ENCODE measurements around the gene PHOX2A.

The PHOX2A gene

DNA sequence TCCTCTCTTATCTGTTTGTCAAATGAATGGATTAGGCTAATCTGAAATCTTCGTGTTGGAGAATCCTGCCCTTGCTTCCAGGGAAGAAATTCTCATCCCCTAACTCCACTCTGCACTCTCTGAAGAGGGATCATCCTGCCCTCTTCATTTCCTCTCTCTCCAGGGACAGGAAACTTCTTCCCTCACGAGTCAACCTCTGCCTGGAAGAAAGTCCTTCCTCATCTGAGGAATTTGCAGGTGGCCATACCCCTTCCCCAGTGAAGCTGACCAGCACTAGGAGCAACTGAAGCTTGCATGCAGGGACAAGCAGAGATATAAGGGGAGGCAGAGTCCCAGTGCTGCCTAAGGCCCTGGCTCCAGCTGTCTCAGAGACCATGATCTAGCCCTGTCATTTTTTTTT lies 3.6 kb upstream of the PHOX2A start:
- FAIRE-seq, result no peak

DNA sequence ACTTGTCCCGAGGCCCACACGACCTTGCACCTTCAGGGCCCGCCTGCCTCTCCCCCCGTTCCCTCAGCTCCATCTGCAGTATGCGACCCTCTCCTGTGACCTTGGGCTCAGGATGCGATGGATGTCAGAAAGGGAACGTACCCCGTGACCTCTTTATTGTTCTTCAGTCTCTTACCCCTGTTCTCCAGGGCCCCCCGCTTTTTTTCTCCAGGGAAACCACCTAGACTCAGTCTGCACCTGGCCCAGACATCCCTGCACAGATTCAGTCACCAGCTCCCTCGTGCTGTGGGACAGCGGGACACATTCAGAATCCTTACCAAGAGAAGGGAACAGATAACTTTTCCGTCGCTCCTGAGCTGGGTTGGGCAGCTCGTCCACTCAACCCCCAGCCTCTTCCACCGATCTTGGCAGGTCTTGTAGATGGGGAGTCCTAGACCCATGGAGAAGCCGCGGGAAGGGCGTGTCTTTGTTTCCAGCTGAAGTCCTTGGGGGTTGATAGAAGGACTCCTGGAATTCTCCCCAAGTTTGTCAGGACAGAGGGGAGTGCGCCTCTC lies 1.4 kb upstream of the PHOX2A start:
- FAIRE-seq, result no peak

DNA sequence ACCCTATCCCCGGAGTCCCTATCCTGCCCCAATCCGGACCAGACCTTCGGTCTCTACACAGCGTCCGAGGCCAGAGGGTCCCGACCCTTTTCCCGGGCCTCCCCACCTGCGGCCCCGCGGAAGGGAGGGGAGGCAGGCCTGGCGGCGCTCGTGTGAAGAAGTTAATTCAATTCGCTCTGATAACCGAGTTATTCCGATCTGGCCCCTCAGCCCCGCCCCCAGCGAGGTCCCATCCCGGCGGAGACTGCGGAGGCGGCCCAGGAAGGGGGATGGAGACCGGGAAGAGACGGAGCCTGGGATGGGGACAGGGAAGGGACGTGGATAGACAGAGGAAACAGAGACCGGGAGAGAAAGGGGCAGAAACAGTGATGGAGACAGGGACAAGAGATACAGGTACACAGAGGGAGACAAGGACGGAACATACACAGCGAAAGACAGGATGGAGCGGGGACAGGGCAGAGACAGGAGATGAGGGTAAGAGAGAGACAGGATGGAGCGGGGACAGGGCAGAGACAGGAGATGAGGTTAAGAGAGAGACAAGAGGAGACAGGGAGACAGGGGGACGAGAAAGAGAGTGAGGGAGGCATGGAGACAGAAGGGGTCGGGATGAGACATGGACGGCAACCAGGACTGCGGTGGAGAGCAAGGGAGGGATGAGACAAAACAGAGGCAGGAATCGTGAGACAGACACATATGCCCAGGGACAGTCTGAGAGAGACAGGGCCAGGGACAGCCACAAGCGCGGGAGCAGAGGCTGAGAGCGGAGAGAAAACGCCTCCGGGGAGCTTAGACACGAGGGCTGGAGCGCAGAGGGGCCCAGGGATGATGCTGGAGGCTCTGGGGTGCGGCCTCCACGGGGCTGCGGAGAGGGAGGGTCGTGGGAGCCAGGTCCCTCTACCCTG lies 636 bp upstream of the PHOX2A start:
- no peak for FAIRE-seq

DNA sequence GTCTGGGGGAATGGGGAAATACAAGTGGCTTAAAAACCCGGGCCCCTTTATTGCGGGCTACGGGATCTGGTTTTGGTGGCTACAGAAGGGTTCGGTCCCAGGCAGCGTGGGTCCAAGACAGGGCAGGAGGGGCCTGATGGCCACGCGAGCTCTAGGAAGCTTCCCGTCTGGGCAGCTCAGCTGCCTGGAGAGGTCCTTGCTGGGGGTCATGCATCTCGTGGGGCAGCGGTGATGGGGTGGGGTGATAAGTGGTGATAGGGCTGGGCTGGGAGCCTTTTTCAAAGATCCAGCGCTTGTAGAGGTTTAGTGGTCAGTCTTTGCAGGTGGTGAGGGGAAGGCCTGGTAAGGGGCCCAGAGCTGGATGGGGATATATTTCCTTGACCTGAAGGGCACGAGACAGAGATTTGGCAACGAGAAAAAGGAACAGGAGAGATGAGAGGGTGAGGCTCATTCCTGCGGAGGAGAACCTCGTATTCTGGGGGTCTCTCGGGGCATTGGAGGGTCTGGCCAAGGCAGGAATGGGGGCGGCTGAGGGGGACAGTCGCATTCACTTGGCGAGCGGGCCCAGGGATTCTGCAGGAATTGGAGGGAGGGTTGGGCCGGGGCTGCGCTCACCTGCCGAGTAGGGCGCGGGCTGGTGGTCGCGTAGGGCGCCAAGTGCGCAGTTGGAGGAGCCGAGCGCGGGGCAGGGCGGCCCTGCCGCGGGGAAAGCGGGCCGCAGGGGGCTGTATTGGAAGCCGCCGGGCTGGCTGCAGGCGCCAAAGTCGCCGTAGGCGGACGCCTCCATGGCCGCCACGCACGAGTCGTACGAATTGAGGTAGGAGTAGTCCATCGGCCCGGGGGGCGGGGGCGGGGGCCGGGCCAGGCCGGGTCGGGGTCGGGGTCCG lies 560 bp downstream of the PHOX2A start:
- FAIRE-seq, result no peak

DNA sequence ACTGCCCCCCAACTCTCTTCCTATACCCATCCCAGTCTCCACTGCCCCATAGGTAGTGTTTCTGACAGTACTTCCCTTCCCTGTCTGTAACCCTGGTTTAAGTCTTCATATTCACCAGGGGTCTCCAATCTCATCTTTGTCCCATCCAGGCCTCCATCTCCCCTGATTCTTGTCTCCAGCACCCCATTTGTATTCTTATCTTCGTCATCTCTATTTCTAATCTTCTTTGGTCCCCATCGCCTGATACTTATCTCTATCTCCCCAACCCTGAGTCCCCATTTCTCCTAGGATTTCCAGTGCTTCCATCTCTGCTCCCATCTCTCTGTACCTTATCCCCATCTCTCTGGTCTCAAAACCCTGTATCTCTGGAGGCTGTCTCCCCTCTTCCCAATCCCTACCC lies 1.8 kb downstream of the PHOX2A start:
- no peak for FAIRE-seq

DNA sequence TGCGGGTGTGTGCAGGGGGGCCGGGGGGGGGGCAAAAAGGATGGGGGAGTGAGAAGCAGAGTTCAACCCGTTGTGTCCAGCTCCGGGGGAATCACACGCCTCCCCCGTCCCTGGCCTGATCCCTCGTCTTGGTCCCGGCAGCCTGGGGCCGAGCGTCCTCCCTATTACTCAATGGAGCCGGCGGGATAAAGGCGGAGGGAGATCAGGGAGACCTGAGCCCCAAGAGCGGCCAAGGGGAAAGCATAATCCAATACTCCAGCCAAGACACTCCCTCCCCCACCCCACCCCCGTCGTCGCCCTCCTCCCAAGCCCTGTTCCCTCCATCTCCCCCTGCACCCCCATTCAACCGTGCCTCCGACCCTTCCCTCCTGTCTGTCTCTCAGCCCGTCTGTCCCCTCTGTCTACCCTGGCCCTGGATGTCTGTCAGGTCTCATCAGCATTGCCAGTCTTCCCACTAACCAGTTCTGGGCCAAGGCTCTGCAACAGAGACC lies 2.6 kb downstream of the PHOX2A start:
- FAIRE-seq, result no peak

DNA sequence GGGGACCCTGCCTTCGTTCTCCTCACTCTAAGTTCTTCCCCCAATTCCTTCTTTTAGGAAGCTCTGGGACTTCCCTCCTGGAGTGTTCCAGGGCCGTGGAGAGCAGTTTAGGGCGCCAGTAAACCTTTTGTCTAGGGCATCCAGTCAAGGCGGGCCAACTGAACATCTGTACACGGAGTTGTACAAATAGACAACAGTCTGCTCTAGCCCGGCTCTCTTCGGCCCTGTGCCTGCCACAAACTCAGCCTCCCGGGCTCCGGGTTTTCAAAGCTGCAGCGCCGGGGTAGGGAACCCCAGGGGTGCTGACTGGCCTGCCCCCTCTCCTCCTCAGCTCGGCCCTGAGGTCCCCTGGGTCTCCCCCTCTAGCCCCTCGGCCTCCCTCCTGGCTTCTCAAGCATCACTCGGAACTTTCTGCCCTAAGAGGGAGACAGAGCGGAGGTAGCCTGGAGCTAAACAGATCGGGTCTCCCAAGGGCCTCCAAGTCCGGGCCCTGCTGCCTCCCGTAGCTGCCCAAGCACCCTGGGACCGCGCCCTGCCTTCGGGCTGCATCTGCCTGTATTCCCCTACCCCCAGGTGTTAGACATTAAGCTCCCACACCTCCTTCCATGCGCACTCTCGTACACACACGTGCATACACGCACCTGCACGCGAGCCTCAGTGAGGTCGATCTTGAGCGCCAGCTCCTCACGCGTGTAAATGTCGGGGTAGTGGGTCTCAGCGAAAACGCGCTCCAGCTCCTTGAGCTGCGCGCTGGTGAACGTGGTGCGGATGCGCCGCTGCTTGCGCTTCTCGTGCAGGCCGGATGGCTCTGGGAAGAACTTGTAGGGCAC lies 3.3 kb downstream of the PHOX2A start:
- no peak for FAIRE-seq

DNA sequence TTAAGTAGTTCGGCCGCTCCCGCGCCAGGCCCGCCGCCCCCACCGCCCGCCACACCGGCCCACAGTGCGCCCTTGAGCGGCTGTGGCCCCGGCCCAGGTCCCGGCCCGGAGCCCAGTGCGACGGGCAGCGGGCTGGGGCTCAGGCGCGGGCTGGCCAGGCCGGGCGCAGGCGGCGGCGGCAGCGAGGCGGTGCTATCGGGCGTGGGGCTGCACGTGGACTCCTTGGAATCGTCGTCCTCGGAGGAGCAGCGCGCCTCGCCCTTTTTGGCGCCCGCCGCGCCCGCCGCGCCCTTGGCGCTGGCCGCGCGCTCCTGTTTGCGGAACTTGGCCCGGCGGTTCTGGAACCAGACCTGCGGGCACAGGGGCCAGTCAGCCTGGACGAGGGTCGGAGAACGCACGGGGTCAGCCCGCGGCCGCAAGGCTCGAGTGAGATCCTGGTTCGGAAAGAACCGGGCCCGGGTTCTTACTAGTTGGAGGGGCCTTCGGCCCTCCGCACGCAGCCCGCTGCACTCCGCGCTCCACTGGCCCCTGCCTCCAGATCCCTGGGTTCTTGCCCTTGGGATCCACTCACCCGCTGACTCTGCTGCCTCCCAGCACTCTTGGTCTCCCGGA lies 4.0 kb downstream of the PHOX2A start:
- no peak for FAIRE-seq

DNA sequence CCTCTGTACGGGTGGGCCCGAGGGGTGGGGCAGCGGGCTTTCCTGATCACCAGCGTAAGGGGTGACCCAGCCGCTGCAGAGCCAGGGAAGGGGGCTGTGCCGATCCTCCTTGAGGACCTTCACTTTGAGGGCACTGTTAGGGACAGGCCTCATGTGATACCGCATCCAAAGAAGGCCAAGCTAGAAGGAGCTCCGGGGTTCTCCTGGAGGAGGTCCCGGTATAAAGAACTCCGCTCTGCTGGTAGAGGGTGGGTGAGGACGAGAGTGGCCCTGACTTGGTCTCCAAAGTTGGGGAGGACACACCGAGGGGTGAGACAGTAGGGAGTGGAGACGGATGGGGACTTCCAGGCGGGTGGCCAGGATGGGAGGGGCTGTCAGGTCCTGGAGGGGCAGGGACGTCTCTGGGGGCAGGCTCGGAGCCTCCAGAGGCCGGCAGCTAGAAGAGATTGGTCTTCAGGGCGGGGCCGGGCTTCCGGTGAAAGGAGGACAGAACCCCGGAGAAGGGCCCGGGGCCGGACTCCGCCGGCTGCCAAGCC lies 4.6 kb downstream of the PHOX2A start:
- no peak for FAIRE-seq

DNA sequence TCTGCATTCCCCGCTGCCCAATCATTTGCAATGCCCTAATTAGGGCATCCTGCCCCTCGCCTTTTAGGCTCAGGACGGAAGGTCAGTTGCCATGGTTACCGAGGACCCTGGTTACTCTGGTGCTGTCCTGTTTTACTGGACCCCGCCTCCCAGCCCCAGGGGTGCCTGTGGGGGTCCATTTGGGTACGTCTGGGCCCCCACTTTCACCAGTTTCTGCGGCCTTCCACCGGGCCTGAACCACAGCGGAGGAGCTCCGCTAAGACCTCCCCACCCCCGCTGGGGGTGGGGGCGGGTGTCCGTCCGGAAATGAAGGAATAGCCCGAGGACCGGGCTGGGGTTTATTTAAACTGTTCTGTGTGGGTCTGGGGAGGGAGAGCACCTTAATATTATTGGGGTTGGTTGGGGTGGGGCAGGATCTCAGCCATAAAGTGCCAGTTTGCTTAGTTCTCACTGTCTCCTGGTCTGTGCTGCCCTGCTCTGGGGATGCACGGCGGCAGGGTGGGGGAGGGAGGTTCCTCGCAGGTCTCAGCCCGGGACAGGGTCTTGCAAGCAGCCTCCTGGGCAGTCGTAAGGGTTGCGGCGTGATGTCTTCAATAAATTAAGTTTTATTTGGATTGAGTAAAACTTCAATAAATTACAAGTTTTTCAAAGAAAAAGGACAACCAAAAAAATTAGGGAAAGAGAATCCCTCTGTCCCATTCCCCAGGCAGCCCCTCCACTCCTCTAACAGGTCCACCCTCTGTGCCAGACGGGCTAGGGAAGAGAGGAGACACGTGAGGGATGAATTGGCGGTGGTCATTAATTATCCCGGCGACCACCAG lies 5.3 kb downstream of the PHOX2A start:
- FAIRE-seq, result no peak

DNA sequence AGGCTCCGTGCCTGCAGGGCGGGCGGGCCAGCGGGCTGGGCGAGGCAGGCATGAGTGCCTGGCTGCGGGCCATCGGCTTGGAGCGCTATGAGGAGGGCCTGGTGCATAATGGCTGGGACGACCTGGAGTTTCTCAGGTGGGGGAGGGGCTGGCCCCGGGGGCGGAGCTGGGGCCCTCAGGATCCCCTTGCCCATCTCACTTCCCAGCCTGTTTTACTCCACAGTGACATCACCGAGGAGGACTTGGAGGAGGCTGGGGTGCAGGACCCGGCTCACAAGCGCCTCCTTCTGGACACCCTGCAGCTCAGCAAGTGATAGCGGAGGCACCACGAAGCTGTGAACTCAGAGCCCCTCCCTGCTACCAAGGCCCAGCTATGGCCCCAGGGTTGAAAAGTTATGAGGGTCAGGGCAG lies 5.9 kb downstream of the PHOX2A start:
- no peak for FAIRE-seq

DNA sequence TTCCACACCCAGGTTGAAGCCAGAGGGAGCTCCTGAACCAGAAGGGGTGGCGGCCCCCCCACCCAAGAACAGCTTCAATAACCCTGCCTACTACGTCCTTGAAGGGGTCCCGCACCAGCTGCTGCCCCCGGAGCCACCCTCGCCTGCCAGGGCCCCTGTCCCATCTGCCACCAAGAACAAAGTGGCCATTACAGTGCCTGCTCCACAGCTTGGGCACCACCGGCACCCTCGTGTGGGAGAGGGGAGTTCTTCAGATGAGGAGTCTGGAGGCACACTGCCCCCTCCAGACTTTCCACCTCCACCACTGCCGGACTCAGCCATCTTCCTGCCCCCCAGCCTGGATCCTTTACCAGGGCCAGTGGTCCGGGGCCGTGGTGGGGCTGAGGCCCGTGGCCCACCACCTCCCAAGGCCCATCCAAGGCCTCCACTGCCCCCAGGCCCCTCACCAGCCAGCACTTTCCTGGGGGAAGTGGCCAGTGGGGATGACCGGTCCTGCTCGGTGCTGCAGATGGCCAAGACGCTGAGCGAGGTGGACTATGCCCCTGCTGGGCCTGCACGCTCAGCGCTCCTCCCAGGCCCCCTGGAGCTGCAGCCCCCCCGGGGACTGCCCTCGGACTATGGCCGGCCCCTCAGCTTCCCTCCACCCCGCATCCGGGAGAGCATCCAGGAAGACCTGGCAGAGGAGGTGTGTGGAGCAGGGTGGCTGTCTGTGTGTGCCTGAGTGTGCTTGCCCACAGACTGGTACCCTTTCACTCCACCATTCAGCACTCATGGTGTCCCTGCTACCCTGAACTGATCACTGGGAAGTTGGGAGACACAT lies 6.7 kb downstream of the PHOX2A start:
- FAIRE-seq, result no peak

DNA sequence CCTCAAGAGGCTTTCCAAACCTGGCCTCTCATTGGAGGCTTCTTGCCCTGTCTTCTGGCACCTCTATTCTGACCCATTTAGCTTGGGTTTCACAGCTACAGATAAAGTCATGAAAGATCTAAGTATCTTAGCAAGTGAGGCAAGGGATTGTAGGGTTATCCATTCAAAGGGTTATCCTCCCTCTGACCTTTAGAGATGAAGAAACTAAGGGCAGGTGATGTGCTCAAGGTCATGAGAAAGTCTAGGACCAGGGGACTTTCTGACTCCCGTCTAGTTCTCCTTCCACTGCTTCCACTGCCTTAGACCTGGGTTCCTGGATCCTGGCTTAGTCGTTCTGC lies 7.2 kb downstream of the PHOX2A start:
- FAIRE-seq, result no peak

DNA sequence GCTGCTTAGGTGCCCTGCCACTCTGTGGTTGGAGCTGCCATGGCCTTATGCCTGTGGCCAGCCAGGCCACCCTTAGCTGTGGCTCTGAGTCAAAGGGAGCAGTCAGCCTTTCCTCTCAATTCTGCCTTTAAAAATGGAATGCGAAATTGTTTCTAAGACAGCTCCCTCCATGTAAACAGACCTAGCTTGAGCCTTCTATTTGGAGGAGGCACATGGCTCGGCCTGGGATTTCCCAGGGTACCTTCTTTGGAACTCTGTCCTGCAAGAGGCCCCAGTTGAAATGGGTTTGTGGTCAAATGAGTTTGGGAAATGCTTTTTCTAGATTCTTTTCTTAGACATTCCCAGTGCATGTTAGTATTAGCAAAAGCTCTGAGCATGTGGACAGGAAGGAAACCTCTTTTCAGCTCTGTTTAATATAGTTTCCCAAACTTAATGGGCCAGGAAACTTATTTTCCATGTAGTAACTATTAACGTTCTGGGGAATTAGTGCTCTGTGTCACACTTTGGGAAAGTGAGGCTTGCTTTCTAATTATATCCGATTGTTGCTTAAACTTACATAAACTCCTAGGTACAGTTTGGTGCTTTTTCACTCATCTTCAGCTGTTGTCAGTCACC lies 7.8 kb downstream of the PHOX2A start:
- FAIRE-seq, result no peak

DNA sequence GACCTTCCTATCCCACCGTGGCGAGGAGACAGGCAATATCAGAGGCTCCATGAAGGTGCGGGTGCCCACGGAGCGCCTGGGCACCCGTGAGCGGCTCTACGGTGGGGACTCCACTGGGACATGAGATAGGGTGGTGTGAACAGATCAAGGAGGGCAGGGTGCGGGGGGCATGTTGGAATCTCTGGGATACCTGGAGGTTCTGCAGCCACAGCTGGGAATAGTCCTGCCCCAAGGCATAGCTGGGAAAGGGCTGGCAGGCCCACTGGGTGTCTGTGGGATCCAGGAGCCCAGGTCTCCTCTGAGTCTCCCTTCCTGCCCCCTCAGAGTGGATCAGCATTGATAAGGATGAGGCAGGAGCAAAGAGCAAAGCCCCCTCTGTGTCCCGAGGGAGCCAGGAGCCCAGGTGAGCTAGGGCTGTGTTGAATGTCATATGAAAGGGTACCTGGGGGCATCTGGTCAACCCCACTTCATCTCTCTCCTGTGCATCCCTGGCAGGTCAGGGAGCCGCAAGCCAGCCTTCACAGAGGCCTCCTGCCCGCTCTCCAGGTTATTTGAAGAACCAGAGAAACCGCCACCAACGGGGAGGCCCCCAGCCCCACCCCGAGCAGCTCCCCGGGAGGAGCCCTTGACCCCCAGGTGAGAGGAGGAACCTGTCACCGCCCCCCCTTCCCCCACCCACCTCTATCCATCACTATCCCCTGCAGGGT lies 8.5 kb downstream of the PHOX2A start:
- FAIRE-seq, result no peak

DNA sequence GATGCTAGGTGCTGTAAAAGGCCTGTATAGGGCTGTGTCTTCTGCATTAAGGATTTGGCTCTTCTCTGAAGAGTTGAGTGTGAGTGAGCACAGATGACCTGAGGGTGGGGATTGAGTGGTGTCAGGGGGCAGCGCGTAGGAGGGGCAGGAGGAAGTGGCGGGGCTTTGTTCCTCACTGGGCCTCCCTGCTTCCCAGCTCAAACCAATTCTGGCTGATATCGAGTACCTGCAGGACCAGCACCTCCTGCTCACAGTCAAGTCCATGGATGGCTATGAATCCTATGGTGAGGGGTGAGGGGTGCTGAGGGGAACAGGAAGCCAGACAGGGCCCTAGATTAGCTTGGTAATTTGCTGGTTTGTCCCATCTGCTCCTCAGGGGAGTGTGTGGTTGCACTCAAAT lies 9.1 kb downstream of the PHOX2A start:
- no peak for FAIRE-seq

DNA sequence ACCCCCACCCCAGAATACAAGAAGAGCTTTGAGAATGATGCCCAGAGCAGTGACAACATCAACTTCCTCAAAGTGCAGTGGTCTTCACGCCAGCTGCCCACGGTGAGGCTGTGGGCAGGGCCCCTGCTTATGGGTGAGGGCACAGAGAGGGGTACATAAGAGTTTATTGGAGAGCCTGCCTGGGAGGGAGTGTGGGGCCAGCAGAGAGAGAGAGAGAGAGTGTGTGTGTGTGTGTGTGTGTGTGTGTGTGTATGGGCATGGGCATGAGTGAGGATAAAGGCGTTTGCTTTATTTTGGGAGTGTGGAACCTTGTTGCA lies 9.5 kb downstream of the PHOX2A start:
- FAIRE-seq, result no peak

DNA sequence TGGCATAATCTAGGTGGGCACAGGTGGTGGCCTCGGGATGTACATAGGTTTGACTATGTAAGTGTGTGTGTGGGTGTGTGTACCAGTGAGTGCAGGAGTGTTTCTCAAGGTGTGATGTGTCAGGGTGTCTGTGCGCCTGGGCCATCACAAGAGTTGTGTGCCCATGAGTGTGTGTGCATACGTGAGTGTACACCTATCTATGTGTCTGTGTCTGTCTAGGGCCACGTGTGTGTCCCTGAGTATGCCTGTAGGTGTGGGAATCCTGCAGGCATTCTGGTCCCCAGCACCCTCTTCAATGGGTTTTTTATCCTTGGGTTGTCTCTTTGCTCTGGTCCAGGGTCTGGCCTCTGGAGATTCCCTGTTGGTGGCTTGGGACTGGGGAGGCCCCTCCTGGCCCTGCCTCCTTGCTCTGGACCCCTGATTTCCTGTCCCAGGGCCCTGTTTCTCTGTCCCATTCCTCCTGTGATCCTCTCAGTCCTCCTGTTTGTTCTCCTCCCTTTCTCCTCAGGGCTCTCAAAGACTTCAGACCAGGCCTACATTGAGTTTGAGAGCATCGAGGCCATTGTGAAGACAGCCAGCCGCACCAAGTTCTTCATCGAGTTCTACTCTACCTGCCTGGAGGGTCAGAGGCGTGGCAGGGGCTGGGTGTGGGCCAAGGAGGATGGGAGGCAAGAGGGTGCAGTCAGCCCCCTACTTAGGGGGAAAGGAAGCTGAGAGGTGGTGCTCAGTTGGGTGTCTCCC lies 10.0 kb downstream of the PHOX2A start:
- FAIRE-seq, result no peak
